ENCODE results near the gene CCNI2. TPM values are rescaled to one million over a fixed set of nuclear protein-coding genes. Genes with fewer than 3 reads are reported as not detected.

The CCNI2 gene
- polyA plus RNA-seq, 2 of the 4 experiments (the other 2 are of a cell fraction), result 0.17 to 0.26 TPM

GRCh38 chr5:132736853-132737833 lies 10.1 kb upstream of the CCNI2 start, which contains the start of gene KIF3A (continued):
- no peak for TF ChIP-seq ZSCAN20 (CRISPR knock-in tag; IDR thresholded peaks at IDR 0.05)
- no peak for TF ChIP-seq NR3C1 (IDR thresholded peaks at IDR 0.05)

DNA sequence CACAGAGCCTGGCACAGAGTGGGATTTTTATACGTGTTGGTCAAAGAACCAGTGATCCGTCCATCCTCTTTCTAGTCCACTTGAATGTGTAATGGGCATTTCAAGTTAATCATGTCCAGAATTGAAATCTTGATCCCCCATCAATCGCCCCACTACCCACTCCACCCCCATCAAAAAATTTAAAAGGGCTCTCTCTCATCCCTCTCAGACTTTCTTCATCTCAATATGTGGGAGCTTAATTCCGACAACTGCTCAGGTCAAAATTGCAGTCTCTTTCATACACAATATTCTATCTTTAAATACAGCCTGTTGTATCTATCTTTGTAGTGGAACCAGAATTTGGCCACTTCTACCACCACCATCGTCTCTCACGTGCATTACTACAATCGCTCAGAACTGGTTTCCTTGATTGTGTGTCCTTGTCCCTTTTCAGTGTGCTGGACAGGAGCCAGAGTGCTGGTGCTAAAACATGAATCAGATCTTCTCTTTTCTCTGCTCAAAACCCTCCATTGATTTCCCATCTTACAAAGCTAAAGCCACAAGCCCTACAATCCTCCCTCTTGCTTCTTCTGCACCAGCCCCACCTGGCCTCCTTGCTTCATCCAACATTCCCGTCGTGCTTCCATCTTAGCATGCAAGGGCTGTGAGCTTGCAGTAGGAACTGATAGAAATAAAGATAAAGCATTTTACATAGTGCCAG lies 9.1 kb upstream of the CCNI2 start:
- H3K9me3 ChIP-seq, result no peaks in the 10 kb centered on the region
- FAIRE-seq, result no peak
- no peak for TF ChIP-seq EHMT2 (IDR thresholded peaks at IDR 0.05; ENCODE audit: low read depth)
- no peak for TF ChIP-seq JUN (IDR thresholded peaks at IDR 0.05)
- no peak for TF ChIP-seq ZC3H11A (IDR thresholded peaks at IDR 0.05)
- no peak for TF ChIP-seq CEBPB (IDR thresholded peaks at IDR 0.05)
- TF ChIP-seq CHD4 (IDR thresholded peaks at IDR 0.05; ENCODE audit: borderline replicate concordance), result no peak
- no peak for TF ChIP-seq HES2 (IDR thresholded peaks at IDR 0.05)
- no peak for TF ChIP-seq ELK1 (IDR thresholded peaks at IDR 0.05; ENCODE audit: low read depth, low read length)
- no peak for TF ChIP-seq ZFP36 (IDR thresholded peaks at IDR 0.05; ENCODE audit: borderline replicate concordance, partially characterized antibody)
- no peak for TF ChIP-seq CBX8 (IDR thresholded peaks at IDR 0.05)
- TF ChIP-seq EP300 (IDR thresholded peaks at IDR 0.05), result no peak
- no peak for TF ChIP-seq JUNB (IDR thresholded peaks at IDR 0.05)
- TF ChIP-seq FOSB (CRISPR knock-in tag; IDR thresholded peaks at IDR 0.05), result no peak
- no peak for TF ChIP-seq HMGXB4 (CRISPR knock-in tag; IDR thresholded peaks at IDR 0.05; ENCODE audit: borderline replicate concordance)
- TF ChIP-seq SMC3 (IDR thresholded peaks at IDR 0.05), result no peak
- 71% methylated on average over 9 of the region's 9 CpGs for WGBS (ENCODE audit: missing lambda C conversion rate)
- CTCF ChIA-PET, result interaction anchor here (0.7 to 2.2 kb wide), 10 partner anchors 9 to 351 kb away, joined by 3 to 8 read pairs (median 3); partner anchors contain the start of gene CCNI2
- peaks cover 12% of the 10 kb centered on the region for H3K4me1 ChIP-seq
- DNase-seq (ENCODE audit: low read depth in 1 of 2, low spot score in 1 of 2), result no peak
- H3K4me2 ChIP-seq, result peak overlapping the region; percentile 73
- POLR2A ChIA-PET, result interaction anchor here (1.0 to 1.5 kb wide), 4 partner anchors 39 to 247 kb away, joined by 3 to 6 read pairs (median 3); partner anchors contain the start of genes GDF9, IRF1, SEPTIN8 and UQCRQ
- peak overlapping the region; percentile 60 for H3K4me3 ChIP-seq
- ATAC-seq, result no peak
- peak overlapping the region; percentile 61 to 89 for H3K27ac ChIP-seq

DNA sequence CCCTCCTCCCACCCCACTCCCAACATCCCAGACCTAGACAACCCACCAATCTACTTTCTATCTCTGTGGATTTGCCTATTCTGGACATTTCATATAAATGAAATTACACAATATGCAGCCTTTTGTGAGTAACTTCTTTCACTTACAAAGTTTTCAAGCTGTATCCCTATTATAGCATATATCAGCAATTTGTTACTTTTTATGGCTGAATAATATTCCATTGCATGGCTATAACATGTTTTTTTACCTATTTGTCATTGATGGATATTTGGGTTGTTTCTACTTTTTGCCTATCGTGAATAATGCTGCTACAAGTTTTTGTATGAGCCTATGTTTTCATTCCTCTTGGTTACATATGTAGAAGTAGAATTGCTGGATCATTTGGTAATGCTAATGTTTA lies 8.0 kb upstream of the CCNI2 start:
- WGBS (ENCODE audit: missing lambda C conversion rate), result 16% methylated on average over 1 of the region's 1 CpG
- no peak overlapping the region for H3K27ac ChIP-seq
- no peaks in the 10 kb centered on the region for H3K9me3 ChIP-seq
- H3K4me3 ChIP-seq, result no peak overlapping the region
- ATAC-seq (no peak), DNase-seq (ENCODE audit: low read depth in 1 of 2, low spot score in 1 of 2) (no peak), FAIRE-seq (no peak)
- peaks cover 12% of the 10 kb centered on the region for H3K4me1 ChIP-seq
- no peak overlapping the region for H3K4me2 ChIP-seq
- TF ChIP-seq GATA3 (IDR thresholded peaks at IDR 0.05; ENCODE audit: borderline replicate concordance), result no peak
- TF ChIP-seq JUNB (IDR thresholded peaks at IDR 0.05), result no peak
- TF ChIP-seq MAFK (IDR thresholded peaks at IDR 0.05; ENCODE audit: partially characterized antibody), result peak; percentile 54
- 0 out of 2 replicates have a peak, but pooled peaks have one; percentile 19 for TF ChIP-seq KDM1A (IDR thresholded peaks at IDR 0.05; ENCODE audit: low read depth)
- TF ChIP-seq HDAC2 (IDR thresholded peaks at IDR 0.05), result 0 out of 2 replicates have a peak, but pooled peaks have one; percentile 29
- no peak for TF ChIP-seq ZC3H11A (IDR thresholded peaks at IDR 0.05)
- no peak for TF ChIP-seq HOXB13 (CRISPR knock-in tag; IDR thresholded peaks at IDR 0.05; ENCODE audit: low read depth)
- ChIA-PET CTCF (interaction anchor here (0.7 to 2.2 kb wide), 4 partner anchors 8 to 353 kb away, joined by 3 to 8 read pairs (median 4); partner anchors contain the start of gene CCNI2), POLR2A (no interaction called here)

All from A549 (cell line).